ENCODE measurements around the gene RAPGEF4. TPM values are rescaled to one million over a fixed set of nuclear protein-coding genes. Genes with fewer than 3 reads are reported as not detected.

The RAPGEF4 gene
- total RNA-seq, 1 donor from 2014 or later = 0.73 TPM

- intact Hi-C loops (cut with micrococcal nuclease) = no loop called here
These were observed 258.5 kb downstream of the RAPGEF4 start for GRCh38 chr2:172993931-172994717.

GRCh38 chr2:172994864-172995263, 259.2 kb downstream of the RAPGEF4 start:
- intact Hi-C loops (cut with micrococcal nuclease) = no loop called here

- intact Hi-C loops (cut with micrococcal nuclease) = no loop called here
These were observed 259.9 kb downstream of the RAPGEF4 start for GRCh38 chr2:172995323-172996244.

GRCh38 chr2:172996387-172996961, 260.8 kb downstream of the RAPGEF4 start:
- intact Hi-C loops (cut with micrococcal nuclease) = no loop called here

- intact Hi-C loops (cut with micrococcal nuclease) = no loop called here
These were observed 261.4 kb downstream of the RAPGEF4 start for GRCh38 chr2:172997031-172997430.

GRCh38 chr2:172998547-172999272, 263.1 kb downstream of the RAPGEF4 start:
- intact Hi-C loops (cut with micrococcal nuclease) = no loop called here

- intact Hi-C loops (cut with micrococcal nuclease) = no loop called here
These were observed 264.2 kb downstream of the RAPGEF4 start for GRCh38 chr2:172999641-173000386.

- intact Hi-C loops (cut with micrococcal nuclease) = no loop called here
These were observed 266.3 kb downstream of the RAPGEF4 start for GRCh38 chr2:173001664-173002604.

GRCh38 chr2:173002751-173003541, 267.3 kb downstream of the RAPGEF4 start:
- intact Hi-C loops (cut with micrococcal nuclease) = no loop called here

- intact Hi-C loops (cut with micrococcal nuclease) = no loop called here
These were observed 273.1 kb downstream of the RAPGEF4 start for GRCh38 chr2:173008786-173009185.

GRCh38 chr2:173010233-173010632, 274.6 kb downstream of the RAPGEF4 start:
- intact Hi-C loops (cut with micrococcal nuclease) = no loop called here

- intact Hi-C loops (cut with micrococcal nuclease) = no loop called here
These were observed 280.8 kb downstream of the RAPGEF4 start for GRCh38 chr2:173016451-173016850.

- intact Hi-C loops (cut with micrococcal nuclease) = no loop called here
These were observed 282.2 kb downstream of the RAPGEF4 start for GRCh38 chr2:173017646-173018420.

- intact Hi-C loops (cut with micrococcal nuclease) = loop anchor here (10.0 kb wide), 1 partner anchor 1325 kb away; no protein-coding TSS in a partner anchor
These were observed 284.1 kb downstream of the RAPGEF4 start for GRCh38 chr2:173019755-173020154.

GRCh38 chr2:173021939-173022371, 286.3 kb downstream of the RAPGEF4 start:
- intact Hi-C loops (cut with micrococcal nuclease) = loop anchor here (10.0 kb wide), 1 partner anchor 1323 kb away; no protein-coding TSS in a partner anchor

- intact Hi-C loops (cut with micrococcal nuclease) = loop anchor here (10.0 kb wide), 1 partner anchor 1321 kb away; no protein-coding TSS in a partner anchor
These were observed 288.1 kb downstream of the RAPGEF4 start for GRCh38 chr2:173023718-173024117.

- intact Hi-C loops (cut with micrococcal nuclease) = loop anchor here (2.0 to 10.0 kb wide), 2 partner anchors 422 to 1318 kb away; no protein-coding TSS in a partner anchor
These were observed 290.8 kb downstream of the RAPGEF4 start for GRCh38 chr2:173026479-173026878.
